ENCODE measurements around the gene FLII. TPM values are rescaled to one million over a fixed set of nuclear protein-coding genes. Genes with fewer than 3 reads are reported as not detected.

Gene FLII
- polyA plus RNA-seq, 3 donors, result 131 to 154 (median 142) TPM

- no peak for DNase-seq (ENCODE audit: extremely low read depth in 1 of 11, low read depth in 9 of 11, low spot score in 4 of 11)
Measured at GRCh38 chr17:18250259-18250658, 8.3 kb downstream of the FLII start.

GRCh38 chr17:18248811-18249210 lies 9.7 kb downstream of the FLII start:
- DNase-seq (ENCODE audit: extremely low read depth in 1 of 11, low read depth in 9 of 11, low spot score in 4 of 11), result no peak

GRCh38 chr17:18248300-18248731 lies 10.2 kb downstream of the FLII start:
- peak in 2 of 11 donors; percentile 66 to 72 for DNase-seq (ENCODE audit: extremely low read depth in 1 of 11, low read depth in 9 of 11, low spot score in 4 of 11)

GRCh38 chr17:18247613-18248001 lies 10.9 kb downstream of the FLII start:
- no peak for DNase-seq (ENCODE audit: extremely low read depth in 1 of 11, low read depth in 9 of 11, low spot score in 4 of 11)

- DNase-seq (ENCODE audit: extremely low read depth in 1 of 11, low read depth in 9 of 11, low spot score in 4 of 11), result peak in 1 of 11 donors; percentile 60
Measured at GRCh38 chr17:18246880-18247612, 11.5 kb downstream of the FLII start.

- DNase-seq (ENCODE audit: extremely low read depth in 1 of 11, low read depth in 9 of 11, low spot score in 4 of 11), result no peak
Measured at GRCh38 chr17:18246109-18246725, 12.3 kb downstream of the FLII start.

GRCh38 chr17:18245038-18245776 lies 13.3 kb downstream of the FLII start:
- no peak for DNase-seq (ENCODE audit: extremely low read depth in 1 of 11, low read depth in 9 of 11, low spot score in 4 of 11)

GRCh38 chr17:18241229-18241871 lies 17.2 kb downstream of the FLII start:
- no peak for DNase-seq (ENCODE audit: extremely low read depth in 1 of 11, low read depth in 9 of 11, low spot score in 4 of 11)

- no peak for DNase-seq (ENCODE audit: extremely low read depth in 1 of 11, low read depth in 9 of 11, low spot score in 4 of 11)
Measured at GRCh38 chr17:18240449-18240848, 18.1 kb downstream of the FLII start.

GRCh38 chr17:18238299-18238698 lies 20.2 kb downstream of the FLII start:
- DNase-seq (ENCODE audit: extremely low read depth in 1 of 11, low read depth in 9 of 11, low spot score in 4 of 11), result no peak

- no peak for DNase-seq (ENCODE audit: extremely low read depth in 1 of 11, low read depth in 9 of 11, low spot score in 4 of 11)
Measured at GRCh38 chr17:18237461-18237860, 21.1 kb downstream of the FLII start.

- DNase-seq (ENCODE audit: extremely low read depth in 1 of 11, low read depth in 9 of 11, low spot score in 4 of 11), result no peak
Measured at GRCh38 chr17:18236494-18236893, 22.0 kb downstream of the FLII start.

GRCh38 chr17:18235743-18236256 lies 22.7 kb downstream of the FLII start:
- DNase-seq (ENCODE audit: extremely low read depth in 1 of 11, low read depth in 9 of 11, low spot score in 4 of 11), result no peak

GRCh38 chr17:18234853-18235380 lies 23.6 kb downstream of the FLII start:
- DNase-seq (ENCODE audit: extremely low read depth in 1 of 11, low read depth in 9 of 11, low spot score in 4 of 11), result no peak

- DNase-seq (ENCODE audit: extremely low read depth in 1 of 11, low read depth in 9 of 11, low spot score in 4 of 11), result no peak
Measured at GRCh38 chr17:18233803-18234518, 24.6 kb downstream of the FLII start.

GRCh38 chr17:18231164-18231563 lies 27.4 kb downstream of the FLII start:
- no peak for DNase-seq (ENCODE audit: extremely low read depth in 1 of 11, low read depth in 9 of 11, low spot score in 4 of 11)

GRCh38 chr17:18230288-18231141 lies 28.0 kb downstream of the FLII start:
- DNase-seq (ENCODE audit: extremely low read depth in 1 of 11, low read depth in 9 of 11, low spot score in 4 of 11), result no peak

GRCh38 chr17:18229771-18230170 lies 28.8 kb downstream of the FLII start:
- DNase-seq (ENCODE audit: extremely low read depth in 1 of 11, low read depth in 9 of 11, low spot score in 4 of 11), result no peak
